Stimulated activated effector memory CD8-positive, alpha-beta T cell treated with anti-CD3 and anti-CD28 coated beads, Interleukin-12 subunit alpha, Interleukin-12 subunit beta, amount 100 ng/mL, for 72 hours (primary cell): ENCODE measurements around the gene DRD1.
"Not testable (repeated sequence)": the region's sequence is repeated elsewhere in the genome, so short reads cannot be mapped to it uniquely, and the experiment has no call there.

Experiments used
- ATAC-seq: fragments of 150-1000 bp; cut with Tn5 transposase; 2 replicates; pipeline ENCODE4 v1.10.0; 2021
- DNase-seq, 2 donors: peaks; one replicate each; pipeline ENCODE4 v3.0.0; 2021 to 2022; ENCODE audit warnings: low spot score in 2 of 2
- H3K27ac Mint-ChIP-seq: one replicate; pipeline ENCODE4 v1.8.0; 2022; ENCODE audit warnings: mild to moderate bottlenecking, mixed read lengths
- H3K36me3 Mint-ChIP-seq: one replicate; pipeline ENCODE4 v1.8.0; 2022; ENCODE audit warnings: mild to moderate bottlenecking, mixed read lengths
- H3K4me1 Mint-ChIP-seq: one replicate; pipeline ENCODE4 v1.8.0; 2022; ENCODE audit warnings: mixed read lengths
- H3K4me3 Mint-ChIP-seq: one replicate; pipeline ENCODE4 v1.8.0; 2022; ENCODE audit warnings: mild to moderate bottlenecking, mixed read lengths
- H3K9me3 Mint-ChIP-seq: one replicate; pipeline ENCODE4 v1.8.0; 2022; ENCODE audit warnings: mixed read lengths

The DRD1 gene

GRCh38 chr5:175418251-175418650 is 25.7 kb downstream of the DRD1 start:
- no peak for ATAC-seq
- Mint-ChIP-seq H3K4me1 (no peaks in the 10 kb centered on the region), H3K9me3 (peaks cover 4% of the 10 kb centered on the region), H3K27ac (no peak overlapping the region), H3K4me3 (no peak overlapping the region), H3K36me3 (no peaks in the 10 kb centered on the region)
- DNase-seq: no peak

- H3K36me3 Mint-ChIP-seq: no peaks in the 10 kb centered on the region
- H3K27ac Mint-ChIP-seq: no peak overlapping the region
- H3K4me3 Mint-ChIP-seq: no peak overlapping the region
- DNase-seq: no peak
- no peaks in the 10 kb centered on the region for H3K4me1 Mint-ChIP-seq
- H3K9me3 Mint-ChIP-seq: peaks cover 4% of the 10 kb centered on the region
- ATAC-seq: no peak
These were observed 26.6 kb downstream of the DRD1 start for GRCh38 chr5:175417384-175417783.

- peaks cover 4% of the 10 kb centered on the region for H3K9me3 Mint-ChIP-seq
- no peak overlapping the region for H3K4me3 Mint-ChIP-seq
- H3K36me3 Mint-ChIP-seq: no peaks in the 10 kb centered on the region
- DNase-seq (no peak), ATAC-seq (no peak)
- no peak overlapping the region for H3K27ac Mint-ChIP-seq
- H3K4me1 Mint-ChIP-seq: no peaks in the 10 kb centered on the region
These were observed 28.7 kb downstream of the DRD1 start for GRCh38 chr5:175415303-175415702.

GRCh38 chr5:175410926-175411325 is 33.1 kb downstream of the DRD1 start:
- peaks cover 4% of the 10 kb centered on the region for H3K9me3 Mint-ChIP-seq

GRCh38 chr5:175406300-175406699 is 37.7 kb downstream of the DRD1 start:
- Mint-ChIP-seq H3K27ac (no peak overlapping the region), H3K9me3 (no peaks in the 10 kb centered on the region), H3K4me3 (no peak overlapping the region), H3K36me3 (no peaks in the 10 kb centered on the region), H3K4me1 (no peaks in the 10 kb centered on the region)
- ATAC-seq: no peak
- no peak for DNase-seq

More at GRCh38 chr5:175410926-175411325, 33.1 kb downstream of the DRD1 start:
- ATAC-seq (no peak), DNase-seq (no peak)
- H3K4me1 Mint-ChIP-seq: no peaks in the 10 kb centered on the region
- no peak overlapping the region for H3K4me3 Mint-ChIP-seq
- no peaks in the 10 kb centered on the region for H3K36me3 Mint-ChIP-seq
- H3K27ac Mint-ChIP-seq: no peak overlapping the region

- not testable (repeated sequence) for H3K36me3 Mint-ChIP-seq, H3K27ac Mint-ChIP-seq, ATAC-seq, DNase-seq, H3K4me3 Mint-ChIP-seq, H3K9me3 Mint-ChIP-seq, H3K4me1 Mint-ChIP-seq
These were observed 46.2 kb downstream of the DRD1 start for GRCh38 chr5:175397590-175398297.

GRCh38 chr5:175395430-175395829 is 48.6 kb downstream of the DRD1 start:
- DNase-seq, H3K4me3 Mint-ChIP-seq, ATAC-seq, H3K27ac Mint-ChIP-seq, H3K36me3 Mint-ChIP-seq, H3K9me3 Mint-ChIP-seq, H3K4me1 Mint-ChIP-seq: not testable (repeated sequence)

- H3K27ac Mint-ChIP-seq: no peak overlapping the region
- H3K9me3 Mint-ChIP-seq: no peaks in the 10 kb centered on the region
- ATAC-seq: no peak
- no peak for DNase-seq
- no peaks in the 10 kb centered on the region for H3K4me1 Mint-ChIP-seq
- H3K4me3 Mint-ChIP-seq: no peak overlapping the region
- no peaks in the 10 kb centered on the region for H3K36me3 Mint-ChIP-seq
These were observed 49.4 kb downstream of the DRD1 start for GRCh38 chr5:175394601-175395000.

GRCh38 chr5:175393897-175394296 is 50.1 kb downstream of the DRD1 start:
- DNase-seq (no peak), ATAC-seq (no peak)
- no peaks in the 10 kb centered on the region for H3K36me3 Mint-ChIP-seq
- H3K9me3 Mint-ChIP-seq: no peaks in the 10 kb centered on the region
- H3K4me1 Mint-ChIP-seq: no peaks in the 10 kb centered on the region
- no peak overlapping the region for H3K4me3 Mint-ChIP-seq
- H3K27ac Mint-ChIP-seq: no peak overlapping the region

- DNase-seq (no peak), ATAC-seq (no peak)
- Mint-ChIP-seq H3K9me3 (no peaks in the 10 kb centered on the region), H3K27ac (no peak overlapping the region), H3K4me3 (no peak overlapping the region), H3K4me1 (no peaks in the 10 kb centered on the region), H3K36me3 (no peaks in the 10 kb centered on the region)
These were observed 51.7 kb downstream of the DRD1 start for GRCh38 chr5:175392236-175392635.

GRCh38 chr5:175390352-175391083 is 53.5 kb downstream of the DRD1 start:
- no peaks in the 10 kb centered on the region for H3K4me1 Mint-ChIP-seq
- no peak for ATAC-seq
- H3K9me3 Mint-ChIP-seq: no peaks in the 10 kb centered on the region

More at GRCh38 chr5:175390352-175391083, 53.5 kb downstream of the DRD1 start:
- Mint-ChIP-seq H3K36me3 (no peaks in the 10 kb centered on the region), H3K27ac (no peak overlapping the region), H3K4me3 (no peak overlapping the region)
- DNase-seq: no peak
